Right hindlimb (tissue), 1 donor: Measurements from ENCODE around the gene PSEN1.

Experiments
- DNase-seq: peaks from one replicate; pipeline ENCODE4 v3.0.0-alpha.2; 2018

Gene PSEN1

DNA sequence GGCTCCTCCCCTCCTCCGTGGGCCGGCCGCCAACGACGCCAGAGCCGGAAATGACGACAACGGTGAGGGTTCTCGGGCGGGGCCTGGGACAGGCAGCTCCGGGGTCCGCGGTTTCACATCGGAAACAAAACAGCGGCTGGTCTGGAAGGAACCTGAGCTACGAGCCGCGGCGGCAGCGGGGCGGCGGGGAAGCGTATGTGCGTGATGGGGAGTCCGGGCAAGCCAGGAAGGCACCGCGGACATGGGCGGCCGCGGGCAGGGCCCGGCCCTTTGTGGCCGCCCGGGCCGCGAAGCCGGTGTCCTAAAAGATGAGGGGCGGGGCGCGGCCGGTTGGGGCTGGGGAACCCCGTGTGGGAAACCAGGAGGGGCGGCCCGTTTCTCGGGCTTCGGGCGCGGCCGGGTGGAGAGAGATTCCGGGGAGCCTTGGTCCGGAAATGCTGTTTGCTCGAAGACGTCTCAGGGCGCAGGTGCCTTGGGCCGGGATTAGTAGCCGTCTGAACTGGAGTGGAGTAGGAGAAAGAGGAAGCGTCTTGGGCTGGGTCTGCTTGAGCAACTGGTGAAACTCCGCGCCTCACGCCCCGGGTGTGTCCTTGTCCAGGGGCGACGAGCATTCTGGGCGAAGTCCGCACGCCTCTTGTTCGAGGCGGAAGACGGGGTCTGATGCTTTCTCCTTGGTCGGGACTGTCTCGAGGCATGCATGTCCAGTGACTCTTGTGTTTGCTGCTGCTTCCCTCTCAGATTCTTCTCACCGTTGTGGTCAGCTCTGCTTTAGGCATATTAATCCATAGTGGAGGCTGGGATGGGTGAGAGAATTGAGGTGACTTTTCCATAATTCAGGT is at the start of gene PSEN1:
Gene PSEN1 (plus strand): TSS at position 121 of the 839 bp plus-strand sequence. CDS start 11,513 bp downstream, outside the sequence.
- peak; percentile 97 for DNase-seq

DNA sequence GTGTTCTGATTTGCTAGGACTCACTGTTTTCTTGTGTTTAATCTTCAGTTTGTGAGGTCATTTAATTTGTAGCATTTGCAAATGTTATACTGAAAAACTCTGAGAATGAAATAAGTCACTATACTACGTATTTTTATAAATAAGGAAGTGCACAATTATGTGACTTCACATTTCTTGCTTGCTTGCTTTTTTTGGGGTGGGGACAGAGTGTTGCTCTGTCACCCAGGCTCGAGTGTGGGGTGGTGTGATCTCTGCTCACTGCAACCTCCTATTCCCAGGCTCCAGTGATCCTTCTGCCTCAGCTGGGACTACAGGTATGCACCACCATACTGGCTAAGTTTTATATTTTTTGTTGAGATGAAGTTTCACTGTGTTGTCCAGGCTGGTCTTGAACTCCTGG is 45.3 kb upstream of the PSEN1 start:
- no peak for DNase-seq

DNA sequence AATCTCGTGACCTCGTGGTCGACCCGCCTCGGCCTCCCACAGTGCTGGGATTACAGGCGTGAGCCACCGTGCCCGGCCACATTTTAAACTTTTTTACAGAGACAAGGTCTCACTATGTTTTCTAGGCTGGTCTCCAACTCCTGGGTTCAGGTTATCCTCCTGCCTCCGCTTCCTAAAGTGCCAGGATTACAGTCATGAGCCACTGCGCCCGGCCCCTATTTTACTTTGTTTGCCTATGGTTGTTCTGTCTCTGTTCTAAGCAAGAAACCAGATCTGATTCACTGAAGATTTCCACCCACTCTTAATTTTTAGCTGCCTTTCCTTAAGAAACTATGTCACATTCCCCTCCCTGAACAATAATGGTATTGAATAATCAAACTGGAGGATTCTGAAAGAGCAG is 38.9 kb upstream of the PSEN1 start:
- DNase-seq: no peak

DNA sequence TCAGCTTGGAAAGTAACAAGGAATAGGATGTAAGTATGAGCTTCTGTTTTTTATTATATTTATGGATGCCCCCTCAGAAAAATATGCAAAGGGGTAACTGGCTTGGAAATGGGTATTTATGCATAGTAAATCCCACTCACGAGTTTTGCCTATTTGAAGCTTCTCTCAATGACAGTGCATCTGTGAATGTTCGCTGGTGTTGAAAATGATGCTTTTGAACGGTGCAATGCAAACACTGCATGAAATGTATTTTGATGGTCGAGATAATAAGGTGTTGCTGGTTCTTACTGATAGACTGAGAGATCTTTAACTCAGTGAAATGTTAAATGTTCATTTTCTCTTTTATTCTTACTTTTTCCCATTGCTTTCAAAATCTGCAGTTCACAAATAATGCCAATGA is 36.0 kb upstream of the PSEN1 start:
- DNase-seq: no peak

DNA sequence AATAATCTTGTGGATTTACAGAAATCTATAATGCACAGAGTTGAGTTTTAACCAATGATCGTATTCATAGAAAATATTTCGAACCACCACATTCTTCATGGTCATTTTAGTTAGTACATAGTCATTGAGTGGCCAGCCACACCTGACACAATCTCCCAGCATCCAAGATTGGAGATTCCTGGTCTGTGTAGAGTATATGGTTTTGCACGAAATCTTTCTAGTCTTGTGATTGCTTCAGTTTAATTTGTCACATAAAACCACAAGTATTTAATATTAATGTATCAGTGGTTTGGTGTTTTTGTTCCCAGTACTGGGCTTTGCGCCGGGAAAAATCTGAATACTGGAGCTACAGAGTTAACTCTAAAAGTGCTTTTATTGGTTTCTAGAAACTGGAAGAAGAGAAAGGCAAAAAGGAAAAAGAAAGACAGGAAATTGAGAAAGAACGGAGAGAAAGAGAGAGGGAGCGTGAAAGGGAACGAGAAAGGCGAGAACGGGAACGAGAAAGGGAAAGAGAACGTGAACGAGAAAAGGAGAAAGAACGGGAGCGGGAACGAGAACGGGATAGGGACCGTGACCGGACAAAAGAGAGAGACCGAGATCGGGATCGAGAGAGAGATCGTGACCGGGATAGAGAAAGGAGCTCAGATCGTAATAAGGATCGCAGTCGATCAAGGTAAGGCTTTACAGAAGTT is 33.4 kb upstream of the PSEN1 start:
- DNase-seq: no peak

DNA sequence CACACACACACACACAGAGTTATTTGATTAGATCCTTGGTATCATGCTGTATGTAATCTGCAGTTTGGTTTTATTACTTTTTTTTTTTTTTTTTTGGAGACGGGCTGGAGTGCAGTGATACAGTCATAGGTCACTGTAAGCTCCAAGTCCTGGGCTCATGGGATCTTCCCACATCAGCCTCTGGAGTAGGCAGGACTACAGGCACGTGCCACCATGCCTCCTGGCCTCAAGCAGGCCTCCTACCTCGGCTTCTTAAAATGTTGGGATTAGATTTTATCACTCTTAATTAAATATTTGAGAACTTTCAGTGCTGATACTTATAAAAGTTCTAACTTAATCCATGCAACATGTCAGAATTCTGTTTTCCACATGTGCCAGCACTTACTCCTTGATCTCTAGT is 31.3 kb upstream of the PSEN1 start:
- DNase-seq: no peak

DNA sequence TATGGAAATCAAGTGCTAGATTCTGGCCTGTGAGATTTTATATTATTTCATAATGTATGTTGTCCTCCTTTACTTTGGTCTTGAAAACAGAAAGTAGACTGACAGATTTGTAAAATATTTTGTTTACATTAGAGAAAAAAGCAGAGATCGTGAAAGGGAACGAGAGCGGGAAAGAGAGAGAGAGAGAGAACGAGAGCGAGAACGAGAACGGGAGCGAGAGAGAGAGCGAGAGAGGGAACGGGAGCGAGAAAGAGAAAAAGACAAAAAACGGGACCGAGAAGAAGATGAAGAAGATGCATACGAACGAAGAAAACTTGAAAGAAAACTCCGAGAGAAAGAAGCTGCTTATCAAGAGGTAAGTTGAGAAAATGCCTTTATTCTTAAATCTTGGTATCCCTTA is 30.6 kb upstream of the PSEN1 start:
- DNase-seq: no peak

DNA sequence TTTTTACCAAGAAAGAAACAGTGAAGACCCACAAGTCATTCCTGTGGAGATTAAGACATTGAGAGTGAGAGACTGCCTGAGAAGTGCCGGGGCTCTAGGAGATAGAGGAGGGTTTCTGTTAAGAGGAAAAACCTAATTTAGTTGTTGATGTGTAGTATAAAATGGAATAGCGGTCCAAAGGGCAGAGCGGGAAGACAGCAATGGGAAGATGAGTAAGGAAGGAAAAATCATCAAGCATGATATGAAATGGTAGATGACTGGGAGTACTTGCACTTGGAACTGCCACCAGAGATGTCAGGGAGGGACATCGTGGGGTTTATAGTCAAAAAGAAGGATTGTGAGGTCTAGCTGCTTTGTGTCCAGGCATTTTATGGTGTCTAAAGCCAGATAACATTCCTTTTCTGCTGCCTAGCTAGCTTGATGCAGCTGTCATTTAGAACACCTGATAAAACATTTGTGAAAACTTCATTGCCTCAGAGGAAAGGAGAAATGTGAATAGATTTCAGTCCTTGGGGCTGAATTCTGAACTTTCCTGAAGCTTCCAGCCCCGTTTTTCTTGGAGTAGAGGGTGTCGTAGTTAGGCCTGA is 20.1 kb upstream of the PSEN1 start:
- no peak for DNase-seq

DNA sequence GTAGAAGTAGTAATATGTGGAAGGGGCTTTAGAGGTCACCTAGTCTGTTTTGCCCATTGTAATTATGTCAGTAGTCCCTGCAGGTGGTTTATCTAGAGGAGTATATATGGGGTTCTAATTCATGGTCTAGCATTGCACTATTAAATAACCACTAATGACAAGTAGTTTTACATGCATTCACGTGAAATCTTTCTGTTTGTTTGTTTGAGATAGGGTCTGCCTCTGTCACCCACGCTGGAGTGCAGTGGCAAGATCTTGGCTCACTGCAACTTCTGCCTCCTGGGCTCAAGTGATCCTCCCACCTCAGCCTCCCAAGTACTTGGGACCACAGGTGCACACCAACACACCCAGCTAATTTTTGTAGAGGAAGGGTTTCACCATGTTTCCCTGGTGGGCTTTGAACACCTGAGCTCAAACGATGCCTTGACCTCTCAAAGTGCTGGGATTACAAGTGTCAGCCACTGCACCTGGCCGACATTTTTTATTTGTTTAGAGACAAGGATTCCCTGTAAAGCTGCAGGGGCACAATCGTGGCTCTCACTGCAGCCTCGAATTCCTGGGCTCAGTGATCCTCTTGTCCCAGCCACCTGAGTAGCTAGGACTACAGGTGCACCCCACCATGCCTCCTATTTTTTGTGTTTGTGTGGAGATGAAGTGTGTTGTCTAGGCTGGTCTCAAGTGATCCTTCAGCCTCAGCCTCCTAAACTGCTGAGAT is 12.0 kb upstream of the PSEN1 start:
- no peak for DNase-seq

DNA sequence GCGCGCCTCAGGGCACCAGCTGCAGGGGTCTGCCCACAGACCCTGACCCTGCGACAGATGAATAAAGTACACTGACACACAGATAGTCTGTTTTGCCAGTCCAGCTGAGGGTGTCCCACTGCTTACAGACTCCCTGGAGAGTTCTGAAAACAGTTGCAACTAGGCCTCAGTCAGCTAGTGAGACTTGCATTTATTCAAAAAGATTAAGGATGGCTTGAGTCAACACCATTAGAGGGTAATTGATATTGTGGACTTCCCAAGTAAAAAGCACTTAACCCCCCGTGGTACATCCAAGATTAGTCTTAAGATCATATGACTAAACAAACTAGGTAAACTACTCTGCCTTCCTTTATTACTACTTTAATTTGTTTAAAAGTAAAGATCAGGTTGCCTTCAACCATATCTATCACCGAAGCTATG is 11.1 kb upstream of the PSEN1 start:
- DNase-seq: no peak

DNA sequence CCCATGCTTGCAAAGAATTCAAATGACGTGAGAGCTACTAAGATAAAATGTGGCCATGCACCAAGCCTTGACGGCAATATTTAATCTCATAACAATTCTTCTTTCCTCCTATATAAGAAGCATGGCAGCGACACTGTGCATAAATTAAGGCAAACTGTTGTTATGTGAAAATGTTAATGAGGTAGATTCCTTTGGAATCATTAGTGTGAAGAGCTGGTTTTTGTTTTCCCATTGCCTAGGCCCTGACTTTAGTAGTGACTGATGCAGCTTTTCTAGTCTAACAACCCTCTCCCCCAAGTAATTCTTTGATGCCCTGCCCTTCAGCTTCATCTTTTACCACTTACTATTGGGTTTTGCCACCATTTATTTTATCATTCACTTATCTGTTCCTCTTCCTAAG is 10.6 kb upstream of the PSEN1 start:
- DNase-seq: no peak

DNA sequence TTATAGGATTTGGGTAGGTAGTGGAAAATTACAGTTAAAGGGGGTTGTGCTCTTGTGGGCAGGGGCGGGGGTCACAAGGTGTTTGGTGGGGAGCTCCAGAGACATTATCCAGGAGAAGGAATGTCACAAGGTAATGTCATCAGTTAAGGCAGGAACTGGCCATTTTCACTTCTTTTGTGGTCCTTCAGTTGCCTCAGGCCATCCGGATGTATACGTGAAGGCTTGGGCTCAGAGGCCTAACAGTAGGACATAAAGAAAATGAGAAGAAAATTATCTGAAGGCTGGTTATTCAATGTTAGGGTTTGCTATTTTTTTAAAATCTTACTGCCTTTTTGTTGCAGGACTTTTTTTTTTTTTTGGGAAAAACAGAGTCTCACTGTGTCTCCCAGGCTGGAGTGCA is 2.5 kb upstream of the PSEN1 start:
- DNase-seq: no peak

DNA sequence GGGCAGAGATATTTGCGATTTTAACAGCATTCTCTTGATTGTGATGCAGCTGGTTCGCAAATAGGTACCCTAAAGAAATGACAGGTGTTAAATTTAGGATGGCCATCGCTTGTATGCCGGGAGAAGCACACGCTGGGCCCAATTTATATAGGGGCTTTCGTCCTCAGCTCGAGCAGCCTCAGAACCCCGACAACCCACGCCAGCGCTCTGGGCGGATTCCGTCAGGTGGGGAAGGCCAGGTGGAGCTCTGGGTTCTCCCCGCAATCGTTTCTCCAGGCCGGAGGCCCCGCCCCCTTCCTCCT is 271 bp upstream of the PSEN1 start:
- no peak for DNase-seq

DNA sequence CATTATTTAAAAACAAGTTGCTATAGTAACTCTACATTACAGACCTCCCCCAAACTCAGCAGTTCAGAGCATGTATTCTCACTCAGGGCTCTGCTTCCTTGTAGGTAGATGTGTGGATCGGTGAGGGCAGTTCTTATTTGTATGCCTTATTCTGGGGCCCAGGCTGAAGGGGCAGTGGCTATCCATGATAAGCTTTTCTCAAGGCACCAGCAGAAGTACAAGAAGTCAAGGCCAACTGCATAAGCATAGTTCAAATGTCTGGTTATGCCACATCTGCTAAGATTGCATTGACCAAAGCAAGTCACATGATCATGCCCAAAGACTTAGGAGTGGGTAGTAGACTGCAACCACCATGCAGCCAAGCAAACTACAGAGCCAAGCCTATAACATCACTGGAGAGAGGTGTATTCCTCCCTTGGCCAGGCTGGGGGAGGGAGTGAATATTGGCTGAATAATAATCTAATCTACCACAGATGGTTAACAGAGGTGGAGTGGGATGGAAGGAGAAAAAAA is 4.6 kb downstream of the PSEN1 start:
- no peak for DNase-seq

DNA sequence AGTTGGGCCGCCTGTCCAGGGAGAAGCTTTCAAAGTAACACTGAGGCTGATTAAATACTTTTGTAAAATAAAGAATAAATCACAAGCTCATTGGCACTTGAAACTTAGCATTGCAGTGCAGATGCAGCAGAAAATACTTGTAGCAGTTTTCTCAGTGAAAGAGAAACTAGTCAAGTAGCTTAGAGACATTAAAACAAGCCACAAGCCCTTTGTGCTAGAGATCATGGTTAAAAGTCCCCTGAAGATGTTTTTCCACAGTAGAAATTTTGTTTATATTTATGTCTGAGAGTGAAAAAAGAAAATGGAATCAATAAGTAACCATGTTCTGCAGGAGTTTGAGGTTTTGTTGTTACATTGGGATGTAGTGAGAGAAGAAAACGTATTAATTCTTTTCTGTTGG is 5.9 kb downstream of the PSEN1 start:
- no peak for DNase-seq

DNA sequence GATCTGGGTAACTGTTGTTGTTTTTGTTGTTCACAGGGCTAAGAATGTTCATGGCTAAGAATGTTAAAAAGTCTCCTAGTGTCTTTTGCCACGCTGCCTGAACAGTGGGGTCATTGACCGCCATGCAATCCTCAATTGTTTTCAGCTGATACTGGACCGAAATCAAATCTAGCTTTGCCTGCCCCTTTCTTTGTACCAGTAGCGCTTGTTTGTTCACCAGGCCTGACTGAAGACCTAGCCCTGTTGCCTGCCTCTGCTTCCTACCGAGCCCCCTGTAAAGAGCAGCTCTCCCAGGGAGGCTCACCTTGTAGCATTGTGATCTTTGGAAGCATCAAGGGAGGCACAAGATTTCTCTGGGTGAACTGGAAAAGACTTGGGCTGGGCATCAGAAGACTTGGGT is 6.7 kb downstream of the PSEN1 start:
- no peak for DNase-seq

DNA sequence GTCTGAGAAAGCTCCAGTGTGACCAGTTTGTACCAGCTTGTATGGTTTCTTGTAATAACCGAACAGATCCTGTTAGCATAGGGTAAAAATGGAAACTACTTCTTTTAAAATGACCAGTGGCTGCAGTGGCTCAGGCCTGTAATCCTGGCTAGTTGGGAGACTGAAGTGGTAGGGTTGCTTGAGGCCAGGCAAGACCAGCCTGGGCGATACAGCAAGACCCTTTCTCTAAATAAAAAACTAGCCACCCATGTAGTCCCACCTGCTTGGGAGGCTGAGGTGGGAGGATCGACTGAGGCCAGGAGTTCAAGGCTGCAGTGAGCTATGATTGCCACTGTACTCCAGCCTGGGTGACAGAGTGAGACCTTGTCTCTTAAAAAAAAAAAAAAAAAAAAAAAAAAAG is 7.3 kb downstream of the PSEN1 start:
- DNase-seq: no peak

DNA sequence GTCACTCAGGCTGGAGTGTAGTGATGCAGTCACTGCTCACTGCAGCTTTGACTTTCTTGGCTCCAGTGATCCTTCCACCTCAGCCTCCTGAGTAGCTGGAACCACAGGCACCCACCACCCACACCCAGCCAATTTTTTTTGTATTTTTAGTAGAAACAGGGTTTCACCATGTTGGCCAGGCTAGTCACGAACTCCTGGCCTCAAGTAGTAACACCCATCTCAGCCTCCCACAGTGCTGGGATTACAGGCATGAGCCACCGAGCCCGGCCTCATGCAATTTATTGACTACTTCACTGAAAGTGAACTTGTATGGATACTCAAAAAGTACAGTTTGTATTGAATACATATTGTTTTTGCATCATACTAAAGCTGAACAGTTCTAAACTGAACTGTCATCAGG is 9.1 kb downstream of the PSEN1 start:
- DNase-seq: no peak

DNA sequence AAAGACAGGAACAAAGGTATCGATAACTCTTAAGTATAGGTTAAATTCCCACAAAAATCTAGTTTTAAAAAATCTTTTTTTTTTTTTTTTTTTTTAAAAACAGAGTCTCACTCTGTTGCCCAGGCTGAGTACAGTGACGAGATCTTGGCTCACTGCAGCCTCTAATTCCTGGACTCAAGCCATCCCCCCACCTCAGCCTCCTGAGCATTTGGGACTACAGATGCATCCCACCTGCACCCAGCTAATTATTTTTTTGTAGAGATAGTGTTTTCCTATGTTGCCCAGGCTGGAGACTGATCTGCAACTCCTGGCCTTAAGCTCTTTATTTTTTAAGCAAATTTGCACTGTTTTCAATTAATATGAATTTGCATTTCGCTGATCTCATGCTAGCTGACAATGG is 9.8 kb downstream of the PSEN1 start:
- DNase-seq: no peak

DNA sequence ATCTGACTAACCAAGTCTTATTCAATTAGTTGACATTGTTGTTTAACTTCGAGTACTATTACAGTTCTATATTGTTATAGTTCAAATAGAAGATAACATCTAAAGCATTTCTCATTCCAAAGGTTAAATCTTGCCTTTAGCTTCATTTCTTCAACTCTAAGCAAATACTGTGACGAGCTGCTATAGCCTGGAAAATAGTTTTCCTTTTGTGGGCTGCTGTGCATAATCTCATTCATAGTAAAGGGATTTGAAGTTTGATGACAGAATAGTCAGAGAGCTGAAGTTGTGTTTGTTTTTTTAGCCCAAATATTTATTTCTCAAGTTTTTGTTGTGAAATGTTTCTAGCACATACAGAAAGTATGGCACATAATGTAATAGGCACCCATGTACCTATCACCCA is 13.4 kb downstream of the PSEN1 start:
- DNase-seq: no peak

DNA sequence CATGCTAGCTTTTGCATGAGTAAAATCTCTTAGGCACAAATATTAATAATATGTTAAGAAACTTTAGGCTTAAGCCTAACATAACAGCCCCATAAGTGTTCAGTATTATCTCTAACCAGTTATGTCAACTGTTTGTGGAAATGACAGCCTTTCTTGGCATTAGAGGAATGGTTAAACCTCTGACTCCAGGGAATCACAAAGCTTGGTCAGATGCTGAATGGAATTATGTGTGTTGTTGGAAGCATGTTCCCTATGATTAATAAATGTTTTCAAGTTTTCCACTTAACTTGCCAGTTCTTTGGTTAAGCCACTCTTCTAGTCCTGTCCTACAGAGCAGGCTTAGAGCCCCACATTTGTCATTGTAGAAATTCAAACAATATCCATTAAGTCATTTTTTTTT is 17.0 kb downstream of the PSEN1 start:
- DNase-seq: no peak

DNA sequence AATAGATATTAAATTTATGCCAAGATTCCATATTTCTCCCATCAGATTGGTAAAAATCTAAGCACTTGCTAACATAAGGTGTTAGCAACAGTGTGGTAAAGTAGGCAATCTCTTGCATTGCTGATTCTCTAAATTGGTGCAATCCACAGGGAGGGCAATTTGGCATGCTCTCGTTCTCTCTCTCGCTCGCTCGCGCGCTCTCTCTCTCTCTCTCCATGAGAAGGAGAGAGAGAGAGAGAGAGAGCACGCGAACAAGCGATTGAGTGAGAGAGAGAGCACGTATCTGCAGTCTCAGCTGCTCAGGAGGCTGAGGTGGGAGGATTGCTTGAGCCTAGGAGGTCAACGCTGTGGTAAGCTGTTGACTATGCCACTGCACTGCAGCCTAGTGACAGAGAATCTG is 25.9 kb downstream of the PSEN1 start:
- DNase-seq: no peak

DNA sequence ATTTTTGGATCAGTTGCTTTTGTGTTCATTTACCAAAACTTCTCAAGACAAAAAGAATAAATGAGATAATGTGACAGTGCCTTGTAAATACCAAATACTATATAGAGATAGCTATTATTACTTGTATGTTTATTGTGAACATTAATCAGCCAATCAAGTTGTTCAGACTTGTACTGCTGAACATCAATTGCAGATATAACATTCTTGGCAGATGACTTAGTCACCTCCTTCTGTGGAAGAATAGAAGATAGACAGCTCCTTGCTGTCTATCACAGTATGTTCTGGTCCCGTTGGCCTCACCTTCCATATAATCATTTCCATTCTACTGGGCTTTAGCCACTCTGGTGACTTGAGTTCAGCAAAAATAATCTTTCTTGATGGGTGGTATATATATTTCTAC is 30.1 kb downstream of the PSEN1 start:
- DNase-seq: no peak

DNA sequence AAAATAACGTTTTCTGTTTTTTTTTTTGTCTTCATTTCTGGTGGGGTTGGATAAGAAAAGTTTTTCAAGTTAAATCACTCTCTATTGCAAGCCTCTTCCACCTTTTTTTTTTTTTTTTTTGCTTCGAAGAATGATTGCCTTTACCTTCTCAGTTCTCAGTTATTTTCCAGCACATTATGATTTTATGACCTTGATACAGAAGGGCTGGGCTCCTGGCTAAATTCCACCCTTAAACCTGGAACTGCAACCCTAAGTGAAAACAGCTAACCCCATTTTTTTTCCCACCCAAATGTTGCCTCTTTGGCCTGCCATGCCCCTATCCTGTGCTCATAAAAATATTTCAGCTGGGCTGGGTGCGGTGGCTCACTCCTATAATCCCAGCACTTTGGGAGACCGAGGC is 31.4 kb downstream of the PSEN1 start:
- DNase-seq: no peak
